ENCODE data around the gene POLR3G. TPM values are rescaled to one million over a fixed set of nuclear protein-coding genes. Genes with fewer than 3 reads are reported as not detected.

Gene POLR3G
- total and polyA plus RNA-seq, 2 experiments from 2014 or later, result 0.79 to 3.5 TPM

DNA sequence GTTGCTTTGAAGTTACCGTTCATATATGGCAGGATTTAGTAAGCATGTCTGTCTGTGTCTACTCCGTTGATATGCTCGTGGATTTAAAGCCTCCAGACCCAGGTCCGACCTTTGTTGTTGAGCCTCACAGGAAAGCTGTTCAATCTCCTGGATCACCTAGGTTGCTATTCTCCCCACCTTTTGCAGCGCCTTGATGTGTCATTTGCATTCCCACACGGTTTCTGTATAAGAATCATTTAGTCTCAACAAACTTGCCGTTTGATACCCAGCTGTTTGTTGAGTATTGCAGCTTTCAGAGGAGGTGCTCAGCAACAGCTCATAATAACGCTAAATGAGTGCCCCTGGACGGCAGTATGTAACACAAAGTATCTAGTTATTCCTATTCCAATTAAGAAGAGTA lies 82.7 kb downstream of the POLR3G start:
- Histone ChIP-seq H3K79me2 (no peaks in the 10 kb centered on the region), H3K4me3 (no peak overlapping the region), H3K4me1 (ENCODE audit: insufficient read depth) (no peaks in the 10 kb centered on the region), H2AFZ (peak overlapping the region; percentile 2), H3K9me2 (replicated peaks; ENCODE audit: insufficient read depth) (no peaks in the 10 kb centered on the region), H3K27me3 (peaks cover 10% of the 10 kb centered on the region), H3K9me3 (ENCODE audit: low read depth) (no peaks in the 10 kb centered on the region), H4K20me1 (ENCODE audit: insufficient read depth, poor library complexity, severe bottlenecking) (no peaks in the 10 kb centered on the region), H3K36me3 (replicated peaks; ENCODE audit: insufficient read depth, low read depth) (no peaks in the 10 kb centered on the region), H3K27ac (no peak overlapping the region), H3K4me2 (peak overlapping the region; percentile 80)
- WGBS (ENCODE audit: low lambda C conversion rate, missing lambda C conversion rate), result 4% methylated on average over 9 of the region's 9 CpGs
- no peak for TF ChIP-seq EZH2 (IDR thresholded peaks at IDR 0.05; ENCODE audit: borderline replicate concordance)
- TF ChIP-seq CTCF (IDR thresholded peaks at IDR 0.05; ENCODE audit: poor library complexity), result no peak
- no peak for TF ChIP-seq EZH2phosphoT487 (IDR thresholded peaks at IDR 0.05; ENCODE audit: low read depth, severe bottlenecking, unreplicated experiment)
- no peak for DNase-seq (ENCODE audit: low spot score)

- H3K4me3 ChIP-seq, result peak overlapping the region; percentile 49
- H3K4me2 ChIP-seq, result peak overlapping the region; percentile 80
- no peaks in the 10 kb centered on the region for H4K20me1 ChIP-seq (ENCODE audit: insufficient read depth, poor library complexity, severe bottlenecking)
- H2AFZ ChIP-seq, result peak overlapping the region; percentile 31
- peak overlapping the region; percentile 20 for H3K27ac ChIP-seq
- H3K9me2 ChIP-seq (replicated peaks; ENCODE audit: insufficient read depth), result no peaks in the 10 kb centered on the region
- 7% methylated on average over 3 of the region's 3 CpGs for WGBS (ENCODE audit: low lambda C conversion rate, missing lambda C conversion rate)
- H3K4me1 ChIP-seq (ENCODE audit: insufficient read depth), result no peaks in the 10 kb centered on the region
- no peak for DNase-seq (ENCODE audit: low spot score)
- peaks cover 10% of the 10 kb centered on the region for H3K27me3 ChIP-seq
- no peaks in the 10 kb centered on the region for H3K36me3 ChIP-seq (replicated peaks; ENCODE audit: insufficient read depth, low read depth)
- H3K9me3 ChIP-seq (ENCODE audit: low read depth), result no peaks in the 10 kb centered on the region
- TF ChIP-seq EZH2phosphoT487 (IDR thresholded peaks at IDR 0.05; ENCODE audit: low read depth, severe bottlenecking, unreplicated experiment) (no peak), EZH2 (IDR thresholded peaks at IDR 0.05; ENCODE audit: borderline replicate concordance) (no peak), CTCF (IDR thresholded peaks at IDR 0.05; ENCODE audit: poor library complexity) (no peak)
- no peaks in the 10 kb centered on the region for H3K79me2 ChIP-seq
Measured at GRCh38 chr5:90557871-90558270, 83.2 kb downstream of the POLR3G start.

GRCh38 chr5:90558344-90559192 lies 83.9 kb downstream of the POLR3G start, which contains the start of gene ADGRV1:
TSS of gene ADGRV1 (plus strand) at chr5:90558797. CDS start at chr5:90558896, 99 bp downstream.
- H4K20me1 ChIP-seq (ENCODE audit: insufficient read depth, poor library complexity, severe bottlenecking), result no peaks in the 10 kb centered on the region
- no peaks in the 10 kb centered on the region for H3K36me3 ChIP-seq (replicated peaks; ENCODE audit: insufficient read depth, low read depth)
- peak within 1 kb of the TSS; percentile 64 for H3K4me3 ChIP-seq
- WGBS (ENCODE audit: low lambda C conversion rate, missing lambda C conversion rate), result under 1% methylated on average over 58 of the region's 60 CpGs
- peak within 1 kb of the TSS; percentile 80 for H3K4me2 ChIP-seq
- DNase-seq (ENCODE audit: low spot score), result peak; percentile 94
- no peaks in the 10 kb centered on the region for H3K9me2 ChIP-seq (replicated peaks; ENCODE audit: insufficient read depth)
- peak within 1 kb of the TSS; percentile 62 for H2AFZ ChIP-seq
- no peaks in the 10 kb centered on the region for H3K9me3 ChIP-seq (ENCODE audit: low read depth)
- TF ChIP-seq EZH2phosphoT487 (IDR thresholded peaks at IDR 0.05; ENCODE audit: low read depth, severe bottlenecking, unreplicated experiment) (no peak), CTCF (IDR thresholded peaks at IDR 0.05; ENCODE audit: poor library complexity) (no peak), EZH2 (IDR thresholded peaks at IDR 0.05; ENCODE audit: borderline replicate concordance) (no peak)
- H3K4me1 ChIP-seq (ENCODE audit: insufficient read depth), result no peaks in the 10 kb centered on the region
- peaks cover 10% of the 10 kb centered on the region for H3K27me3 ChIP-seq
- H3K79me2 ChIP-seq, result no peaks in the 10 kb centered on the region
- peak within 1 kb of the TSS; percentile 20 for H3K27ac ChIP-seq

All from hepatocyte (in vitro differentiated cells).